HEK293T (cell line): ENCODE measurements around the gene C5orf15.

Source experiments
- BHLHE40 ChIP-seq: fragments of 450-650 bp; IDR thresholded peaks from 2 replicates; pipeline ENCODE4 v1.6.1; 2016; ENCODE audit warnings: mild to moderate bottlenecking, moderate library complexity, borderline replicate concordance
- CTBP1 ChIP-seq: fragments of 450-650 bp; IDR thresholded peaks from 2 replicates; pipeline ENCODE4 v1.6.1; 2016; ENCODE audit warnings: borderline replicate concordance
- FOXK2 ChIP-seq: fragments of 450-650 bp; IDR thresholded peaks from 2 replicates; pipeline ENCODE4 v1.6.1; 2016; ENCODE audit warnings: mild to moderate bottlenecking
- SUZ12 ChIP-seq: fragments of 450-650 bp; IDR thresholded peaks from 2 replicates; pipeline ENCODE4 v1.6.1; 2016; ENCODE audit warnings: mild to moderate bottlenecking
- TARDBP ChIP-seq: fragments of 450-650 bp; IDR thresholded peaks from 2 replicates; pipeline ENCODE4 v1.6.1; 2016

GRCh38 chr5:133974142-133974541, 5.7 kb upstream of the C5orf15 start:
- TF ChIP-seq TARDBP (no peak), BHLHE40 (no peak), FOXK2 (no peak), SUZ12 (no peak), CTBP1 (no peak)
